Smooth muscle cell (in vitro differentiated cells): ENCODE results near the gene STAT3. TPM values are rescaled to one million over a fixed set of nuclear protein-coding genes. Genes with fewer than 3 reads are reported as not detected.
A peak's percentile ranks its signal among the peaks of the same experiment; 100 is the strongest.

ENCODE experiments used
- DNase-seq: peaks from one replicate; lab custom pipeline; 2025; ENCODE audit not compliant: unreplicated experiment; lab: John Stamatoyannopoulos, UW
- H2AFZ ChIP-seq: fragments of 200-600 bp; sonication (generic); 2 replicates; pipeline ENCODE4 v1.6.0; 2016; ENCODE audit warnings: antibody characterized with exemption, low read depth, mild to moderate bottlenecking
- H3F3A ChIP-seq: fragments of 200-600 bp; sonication (generic); 2 replicates; pipeline ENCODE4 v1.6.0; 2017; ENCODE audit warnings: antibody characterized with exemption, low read depth
- H3K27ac ChIP-seq: fragments of 200-600 bp; sonication (generic); 2 replicates; pipeline ENCODE4 v1.5.1; 2016; ENCODE audit warnings: low read depth, mild to moderate bottlenecking
- H3K27me3 ChIP-seq: fragments of 200-600 bp; sonication (generic); 2 replicates; pipeline ENCODE4 v1.6.1; 2016; ENCODE audit warnings: low read depth, mild to moderate bottlenecking
- H3K36me3 ChIP-seq: fragments of 200-600 bp; sonication (generic); 2 replicates; pipeline ENCODE4 v1.5.1; 2016; ENCODE audit warnings: low read depth
- H3K4me1 ChIP-seq: fragments of 200-600 bp; sonication (generic); 2 replicates; pipeline ENCODE4 v1.5.1; 2016; ENCODE audit warnings: low read depth
- H3K4me2 ChIP-seq: fragments of 200-600 bp; sonication (generic); 2 replicates; pipeline ENCODE4 v1.6.0; 2016; ENCODE audit warnings: mild to moderate bottlenecking
- H3K4me3 ChIP-seq: fragments of 200-600 bp; sonication (generic); 2 replicates; pipeline ENCODE4 v1.5.1; 2016; ENCODE audit warnings: mild to moderate bottlenecking
- H3K79me2 ChIP-seq: fragments of 200-600 bp; sonication (generic); 2 replicates; pipeline ENCODE4 v1.6.0; 2016; ENCODE audit warnings: low read depth, mild to moderate bottlenecking
- H3K9ac ChIP-seq: fragments of 200-600 bp; sonication (generic); 2 replicates; pipeline ENCODE4 v1.6.0; 2016; ENCODE audit warnings: low read depth
- H3K9me3 ChIP-seq: fragments of 200-600 bp; sonication (generic); replicated peaks from 2 replicates; pipeline ENCODE4 v1.5.1; 2016; ENCODE audit warnings: low read depth
- H4K20me1 ChIP-seq: fragments of 200-600 bp; sonication (generic); 2 replicates; pipeline ENCODE4 v1.6.0; 2016; ENCODE audit warnings: low read depth
- whole genome bisulfite sequencing: methylation state at CpG from one replicate; pipeline ENCODE4 v1.1.7; 2016; ENCODE audit warnings: low lambda C conversion rate; 5-methylcytosine and 5-hydroxymethylcytosine counted together
- polyA plus RNA-seq: library from polyadenylated mRNA; unstranded; fragments of >200 nt; fragmentation: Nextera tagmentation; extraction: Ambion mirVana; gene quantifications from 2 replicates; pipeline ENCODE4 v1.2.1, GENCODE V29; 2016
- total RNA-seq: library from RNA; depleted of rRNA; stranded (reverse); fragments of >200 nt; gene quantifications from 2 replicates; pipeline ENCODE4 v1.2.3, GENCODE V29; 2014
- TF ChIP-seq, protein P1 (sequence below): fragments of 200-600 bp; sonication (generic); IDR thresholded peaks from 2 replicates; pipeline ENCODE4 v1.5.1; 2017; ENCODE audit warnings: borderline replicate concordance, mild to moderate bottlenecking, antibody characterized with exemption; ENCODE audit not compliant: insufficient read depth, poor library complexity, severe bottlenecking

The STAT3 gene
- total and polyA plus RNA-seq, 2 experiments from 2014 or later = 85.6 to 87.7 TPM

DNA sequence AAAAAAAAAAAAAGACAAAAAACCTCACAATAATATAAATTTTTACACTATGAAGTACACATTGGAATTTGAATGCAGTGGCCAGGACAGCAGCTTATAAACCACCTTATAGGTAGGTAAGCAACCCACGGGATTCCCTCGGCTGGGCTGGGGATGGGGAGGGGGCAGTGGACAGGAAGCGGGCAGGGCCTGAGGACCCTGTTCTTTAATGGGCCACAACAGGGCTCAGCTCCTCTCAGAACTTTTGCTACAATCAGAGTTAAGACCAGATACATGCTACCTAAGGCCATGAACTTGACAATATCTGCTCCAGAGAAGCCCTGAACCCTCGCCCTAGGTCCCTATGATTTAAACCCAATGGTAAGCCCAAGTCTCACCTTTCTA is 74.9 kb downstream of the STAT3 start:
- Histone ChIP-seq H2AFZ (no peak overlapping the region), H3K9ac (no peak overlapping the region), H3K27ac (no peak overlapping the region), H3K36me3 (peaks cover 13% of the 10 kb centered on the region), H4K20me1 (peaks cover 44% of the 10 kb centered on the region), H3F3A (peaks cover 23% of the 10 kb centered on the region), H3K4me2 (no peak overlapping the region), H3K9me3 (no peaks in the 10 kb centered on the region), H3K4me3 (no peak overlapping the region), H3K4me1 (peaks cover 18% of the 10 kb centered on the region), H3K79me2 (no peaks in the 10 kb centered on the region), H3K27me3 (no peaks in the 10 kb centered on the region)
- TF ChIP-seq, protein P1, sequence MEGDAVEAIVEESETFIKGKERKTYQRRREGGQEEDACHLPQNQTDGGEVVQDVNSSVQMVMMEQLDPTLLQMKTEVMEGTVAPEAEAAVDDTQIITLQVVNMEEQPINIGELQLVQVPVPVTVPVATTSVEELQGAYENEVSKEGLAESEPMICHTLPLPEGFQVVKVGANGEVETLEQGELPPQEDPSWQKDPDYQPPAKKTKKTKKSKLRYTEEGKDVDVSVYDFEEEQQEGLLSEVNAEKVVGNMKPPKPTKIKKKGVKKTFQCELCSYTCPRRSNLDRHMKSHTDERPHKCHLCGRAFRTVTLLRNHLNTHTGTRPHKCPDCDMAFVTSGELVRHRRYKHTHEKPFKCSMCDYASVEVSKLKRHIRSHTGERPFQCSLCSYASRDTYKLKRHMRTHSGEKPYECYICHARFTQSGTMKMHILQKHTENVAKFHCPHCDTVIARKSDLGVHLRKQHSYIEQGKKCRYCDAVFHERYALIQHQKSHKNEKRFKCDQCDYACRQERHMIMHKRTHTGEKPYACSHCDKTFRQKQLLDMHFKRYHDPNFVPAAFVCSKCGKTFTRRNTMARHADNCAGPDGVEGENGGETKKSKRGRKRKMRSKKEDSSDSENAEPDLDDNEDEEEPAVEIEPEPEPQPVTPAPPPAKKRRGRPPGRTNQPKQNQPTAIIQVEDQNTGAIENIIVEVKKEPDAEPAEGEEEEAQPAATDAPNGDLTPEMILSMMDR = no peak
- WGBS = 88% methylated on average over 4 of the region's 4 CpGs
- DNase-seq = no peak

DNA sequence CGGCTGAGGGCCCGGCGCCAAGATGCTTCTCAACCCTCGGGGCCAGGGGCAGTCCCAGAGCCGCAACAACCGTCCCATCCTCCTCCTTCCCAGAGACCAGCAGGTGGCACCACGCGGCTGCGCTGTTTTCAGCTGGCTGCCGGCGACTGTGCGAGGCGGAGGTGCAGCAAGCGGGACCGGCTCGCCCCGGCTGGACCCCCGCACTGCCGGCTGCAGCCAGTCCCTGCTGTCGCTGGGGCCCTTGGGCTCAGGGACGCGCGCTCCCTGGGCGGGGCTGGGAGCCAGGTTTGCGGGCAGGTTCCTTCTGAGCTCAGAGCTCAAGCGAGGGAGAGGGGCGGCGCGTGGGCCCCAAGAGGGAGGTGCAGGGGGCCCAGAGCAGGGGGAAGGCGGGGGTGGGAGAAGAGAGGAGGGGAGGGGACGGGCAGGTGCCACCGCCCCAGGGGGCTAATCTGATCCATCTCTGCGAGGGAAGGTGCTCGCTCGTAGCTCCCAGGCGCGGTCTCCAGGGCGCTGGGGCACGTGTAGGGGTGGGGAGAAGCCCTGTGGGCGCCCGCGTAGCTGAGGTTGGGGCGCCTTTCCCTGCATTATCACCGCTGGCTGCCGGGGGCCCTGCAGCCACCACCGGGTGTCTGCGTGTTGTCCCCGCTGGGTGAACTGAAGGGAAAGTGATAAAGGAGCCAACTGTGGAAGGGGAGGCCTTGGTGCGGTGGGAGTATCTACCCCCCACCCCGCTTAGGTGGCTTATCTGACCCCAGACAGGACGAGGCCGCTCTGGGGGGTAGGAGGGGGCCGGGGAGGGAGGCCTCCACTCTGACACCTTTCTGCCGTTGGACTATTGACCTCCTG is 75.7 kb downstream of the STAT3 start:
- Histone ChIP-seq H3K27me3 (no peaks in the 10 kb centered on the region), H3K9ac (no peak overlapping the region), H3K79me2 (no peaks in the 10 kb centered on the region), H3K9me3 (no peaks in the 10 kb centered on the region), H3K36me3 (peaks cover 13% of the 10 kb centered on the region), H2AFZ (no peak overlapping the region), H4K20me1 (peaks cover 37% of the 10 kb centered on the region), H3K4me1 (peaks cover 18% of the 10 kb centered on the region), H3K4me3 (no peak overlapping the region), H3K27ac (no peak overlapping the region), H3F3A (peaks cover 23% of the 10 kb centered on the region), H3K4me2 (peak overlapping the region; percentile 73)
- TF ChIP-seq, protein P1 = peak; percentile 53
- peak; percentile 47 for DNase-seq
- 20% methylated on average over 36 of the region's 54 CpGs for WGBS

DNA sequence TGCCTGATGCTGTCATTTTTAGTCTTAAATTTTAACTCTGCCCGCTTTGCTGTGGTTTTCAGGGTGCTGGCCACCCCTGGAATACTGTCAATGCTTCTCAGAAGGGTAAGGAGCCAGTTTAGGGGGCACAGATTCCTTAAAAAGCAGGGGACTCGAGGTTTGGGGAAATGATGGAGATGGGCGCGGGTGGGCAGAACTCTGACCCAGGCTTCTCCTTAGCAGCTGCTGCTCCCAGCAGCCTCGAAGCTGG is 76.3 kb downstream of the STAT3 start:
- H3F3A ChIP-seq = peaks cover 21% of the 10 kb centered on the region
- H3K27ac ChIP-seq = no peak overlapping the region
- no peak overlapping the region for H3K9ac ChIP-seq
- H3K4me3 ChIP-seq = no peak overlapping the region
- H4K20me1 ChIP-seq = peaks cover 31% of the 10 kb centered on the region
- TF ChIP-seq, protein P1 = no peak
- no peaks in the 10 kb centered on the region for H3K27me3 ChIP-seq
- H3K79me2 ChIP-seq = no peaks in the 10 kb centered on the region
- peaks cover 11% of the 10 kb centered on the region for H3K36me3 ChIP-seq
- peaks cover 18% of the 10 kb centered on the region for H3K4me1 ChIP-seq
- DNase-seq = no peak
- 48% methylated on average over 5 of the region's 5 CpGs for WGBS
- H3K4me2 ChIP-seq = peak overlapping the region; percentile 73
- no peaks in the 10 kb centered on the region for H3K9me3 ChIP-seq
- H2AFZ ChIP-seq = no peak overlapping the region
